IMR-90 (cell line): ENCODE results near the gene MINDY1. TPM values are rescaled to one million over a fixed set of nuclear protein-coding genes. Genes with fewer than 3 reads are reported as not detected.

Source experiments
- ATAC-seq: fragments of 200-7000 bp; cut with Tn5 transposase; 2 replicates; pipeline ENCODE4 v1.9.1; 2020; ENCODE audit warnings: low read depth, mild to moderate bottlenecking, moderate library complexity
- BruUV-seq: library from RNA; stranded (reverse); fragments of 400-500 nt; replicated peaks from 2 replicates; lab custom pipeline; 2021; lab: Mats Ljungman, UMichigan
- CTCF ChIA-PET: fragments of 300-600 bp; formaldehyde crosslinking; extraction: SDS; loops from one replicate; lab custom pipeline; 2021; ENCODE audit warnings: antibody characterized with exemption; lab: Yijun Ruan, JAX
- POLR2A ChIA-PET: fragments of 300-600 bp; sonication (Branson Sonifier 250); formaldehyde crosslinking; loops from one replicate; lab custom pipeline; 2022; ENCODE audit warnings: antibody characterized with exemption; ENCODE audit not compliant: unreplicated experiment; lab: Charles Lee
- DNase-seq: peaks from one replicate; pipeline ENCODE4 v3.0.0; 2013
- H2AFZ ChIP-seq: replicated peaks from 2 replicates; pipeline ENCODE3; 2013; ENCODE audit warnings: low read length, mild to moderate bottlenecking; ENCODE audit not compliant: poor library complexity
- H2AK5ac ChIP-seq: 2 replicates; pipeline ENCODE4 v1.6.1; 2013; ENCODE audit warnings: low read depth, low read length, inconsistent platforms
- H2AK9ac ChIP-seq: replicated peaks from 2 replicates; pipeline ENCODE3; 2013; ENCODE audit warnings: mild to moderate bottlenecking, low read depth, low read length, moderate library complexity; ENCODE audit not compliant: poor library complexity
- H2BK120ac ChIP-seq: 2 replicates; pipeline ENCODE4 v1.6.1; 2013; ENCODE audit warnings: low read depth, low read length, inconsistent platforms
- H2BK15ac ChIP-seq: 3 replicates; pipeline ENCODE4 v1.6.1; 2013; ENCODE audit warnings: low read depth, low read length, inconsistent platforms
- H2BK20ac ChIP-seq: 2 replicates; pipeline ENCODE4 v1.6.1; 2013; ENCODE audit warnings: low read depth, mild to moderate bottlenecking, inconsistent platforms, low read length, moderate library complexity
- H2BK5ac ChIP-seq: 2 replicates; pipeline ENCODE4 v1.6.1; 2013; ENCODE audit warnings: mild to moderate bottlenecking, low read depth, low read length, inconsistent platforms; ENCODE audit not compliant: poor library complexity, severe bottlenecking
- H3K14ac ChIP-seq: replicated peaks from 2 replicates; pipeline ENCODE4 v1.6.1; 2013; ENCODE audit warnings: low read depth, low read length, inconsistent platforms
- H3K18ac ChIP-seq: 2 replicates; pipeline ENCODE4 v1.6.1; 2013; ENCODE audit warnings: low read depth, low read length, control low read depth
- H3K23ac ChIP-seq: 2 replicates; pipeline ENCODE4 v1.6.1; 2013; ENCODE audit warnings: low read depth, low read length, inconsistent platforms
- H3K27ac ChIP-seq: 2 replicates; pipeline ENCODE4 v1.5.1; 2013; ENCODE audit warnings: mild to moderate bottlenecking, control low read depth, low read length; ENCODE audit not compliant: insufficient read depth
- H3K27me3 ChIP-seq: 2 replicates; pipeline ENCODE4 v1.6.1; 2013; ENCODE audit warnings: low read length; ENCODE audit not compliant: control insufficient read depth, insufficient read depth
- H3K36me3 ChIP-seq: 2 replicates; pipeline ENCODE4 v1.6.1; 2013; ENCODE audit warnings: low read length, mixed read lengths; ENCODE audit not compliant: control insufficient read depth, insufficient read depth
- H3K4ac ChIP-seq: 2 replicates; pipeline ENCODE4 v1.6.1; 2013; ENCODE audit warnings: low read depth, low read length, inconsistent platforms
- H3K4me1 ChIP-seq: 2 replicates; pipeline ENCODE4 v1.6.1; 2013; ENCODE audit warnings: low read length, mixed read lengths; ENCODE audit not compliant: control insufficient read depth, insufficient read depth
- H3K4me2 ChIP-seq: 2 replicates; pipeline ENCODE4 v1.6.1; 2013; ENCODE audit warnings: low read depth, mild to moderate bottlenecking, control low read depth, low read length, moderate library complexity
- H3K4me3 ChIP-seq: 2 replicates; pipeline ENCODE4 v1.5.1; 2013; ENCODE audit warnings: low read depth, mild to moderate bottlenecking, control low read depth, low read length, moderate library complexity; ENCODE audit not compliant: insufficient read depth
- H3K56ac ChIP-seq: 2 replicates; pipeline ENCODE4 v1.6.1; 2013; ENCODE audit warnings: low read length, inconsistent platforms; ENCODE audit not compliant: insufficient read depth; ENCODE audit errors: extremely low read depth
- H3K79me1 ChIP-seq, 2 experiments: 2 replicates each; pipeline ENCODE4 v1.6.1; 2013; ENCODE audit warnings: low read length in 2 of 2, inconsistent platforms in 1 of 2, low read depth in 1 of 2
- H3K9ac ChIP-seq: 2 replicates; pipeline ENCODE4 v1.6.1; 2013; ENCODE audit warnings: low read depth, low read length, control low read depth
- H3K9me1 ChIP-seq: 2 replicates; pipeline ENCODE4 v1.6.1; 2013; ENCODE audit warnings: low read length, inconsistent platforms; ENCODE audit not compliant: insufficient read depth
- H3K9me3 ChIP-seq: 2 replicates; pipeline ENCODE4 v1.6.1; 2013; ENCODE audit warnings: low read length; ENCODE audit not compliant: control insufficient read depth, insufficient read depth
- H4K20me1 ChIP-seq: 2 replicates; pipeline ENCODE4 v1.6.1; 2013; ENCODE audit warnings: low read length, inconsistent platforms; ENCODE audit not compliant: insufficient read depth
- H4K5ac ChIP-seq: 2 replicates; pipeline ENCODE4 v1.6.1; 2013; ENCODE audit warnings: mild to moderate bottlenecking, low read depth, low read length, control low read depth
- H4K8ac ChIP-seq, 2 experiments: 2 replicates each; pipeline ENCODE4 v1.6.1; 2013; ENCODE audit warnings: low read depth in 2 of 2, low read length in 2 of 2, control low read depth in 1 of 2, inconsistent platforms in 1 of 2
- H4K91ac ChIP-seq: 2 replicates; pipeline ENCODE4 v1.6.1; 2013; ENCODE audit warnings: low read depth, low read length, inconsistent platforms; ENCODE audit not compliant: insufficient read depth
- MXI1 ChIP-seq: IDR thresholded peaks from 2 replicates; pipeline ENCODE4 v1.6.1; 2012; ENCODE audit warnings: low read depth, mild to moderate bottlenecking, low read length, moderate library complexity, borderline replicate concordance
- RAD21 ChIP-seq: IDR thresholded peaks from 2 replicates; pipeline ENCODE4 v1.6.1; 2012; ENCODE audit warnings: low read length, improper control_type of control experiment
- WGBS, 2 experiments: methylation state at CpG; one replicate each; pipeline versions ENCODE4 v1.1.5 to v1.1.7; 2013; ENCODE audit warnings: missing lambda C conversion rate in 2 of 2; ENCODE audit not compliant: insufficient read length in 1 of 2; ENCODE audit errors: extremely low coverage in 2 of 2; 5-methylcytosine and 5-hydroxymethylcytosine counted together
- dilution Hi-C: fragments of 300-500 bp; cut with HindIII; formaldehyde crosslinking; loops from one replicate; pipeline ENCODE4 v1.14.3; 2018; ENCODE audit warnings: low sequenced_read_pairs; ENCODE audit not compliant: unreplicated experiment
- in situ Hi-C: fragments of 300-500 bp; cut with MboI; formaldehyde crosslinking; loops from 3 replicates; pipeline ENCODE4 v1.14.3; 2019; ENCODE audit warnings: low sequenced_read_pairs, inconsistent platforms, mixed read lengths
- intact Hi-C: fragments of 100-400 bp; cut with micrococcal nuclease; formaldehyde crosslinking; loops from 2 replicates; pipeline ENCODE4 v1.10.0; 2022
- polyA plus RNA-seq, 3 experiments: library from polyadenylated mRNA; depleted of rRNA; stranded (reverse); fragments of >200 nt; gene quantifications; 2 replicates each; pipeline ENCODE4 v1.2.3, GENCODE V29; 2012; ENCODE audit warnings: low replicate concordance in 1 of 3
- total RNA-seq: library from RNA; depleted of rRNA; stranded (reverse); fragments of >200 nt; gene quantifications from 2 replicates; pipeline ENCODE4 v1.2.3, GENCODE V29; 2012

MINDY1 gene
- total and polyA plus RNA-seq, 2 of the 4 experiments (the other 2 are of a cell fraction), result 6.6 to 7.3 TPM

DNA sequence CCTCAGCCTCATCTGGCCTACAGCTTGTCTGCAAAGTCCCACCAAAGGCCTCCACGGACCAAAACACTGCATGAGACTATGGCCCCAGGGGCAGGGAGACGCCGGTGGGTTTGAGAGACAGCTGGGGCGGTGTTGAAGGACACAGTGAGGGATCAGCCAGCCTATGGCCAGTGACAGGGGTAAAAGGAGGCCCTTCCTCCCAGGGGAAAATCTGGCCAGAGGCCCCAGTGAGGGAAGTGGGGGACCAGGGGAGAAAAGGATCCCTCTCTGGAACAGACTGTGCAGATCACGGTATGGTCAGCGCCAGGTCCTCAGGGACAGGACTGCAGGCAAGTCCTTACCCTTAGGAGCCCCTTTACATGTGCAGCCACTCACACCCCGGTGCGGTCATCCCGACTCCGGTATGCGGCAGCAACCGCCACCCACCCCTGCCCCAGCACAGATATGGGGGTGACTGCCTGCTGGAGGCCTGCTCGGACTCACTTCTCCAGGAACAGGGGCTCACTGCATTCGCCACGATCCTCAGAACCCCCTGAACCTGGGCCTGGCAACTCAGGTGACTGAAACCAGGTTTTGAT, 33.4 kb downstream of the MINDY1 start:
- Histone ChIP-seq H4K91ac (peak overlapping the region; percentile 81), H3K36me3 (peaks cover 6% of the 10 kb centered on the region), H2AK9ac (peak overlapping the region; percentile 98), H3K79me1 (peaks cover 8 to 56% of the 10 kb centered on the region in 2 experiments; a peak in 2 of 4 replicates), H3K9me1 (peaks cover 36% of the 10 kb centered on the region), H3K14ac (peak overlapping the region; percentile 82), H3K27me3 (no peaks in the 10 kb centered on the region), H4K8ac (peak overlapping the region; percentile 80 to 81; a peak in 2 of 4 replicates), H3K23ac (peak overlapping the region; percentile 97), H3K56ac (peak overlapping the region; percentile 54), H3K4me1 (peaks cover 36% of the 10 kb centered on the region), H2BK5ac (peak overlapping the region; percentile 74), H2BK20ac (no peak overlapping the region), H3K9me3 (no peaks in the 10 kb centered on the region), H2AFZ (peak overlapping the region; percentile 89), H3K4ac (peak overlapping the region; percentile 93), H4K20me1 (peaks cover 53% of the 10 kb centered on the region), H3K4me3 (peak overlapping the region; percentile 64), H2BK15ac (no peak overlapping the region), H4K5ac (peak overlapping the region; percentile 56), H2BK120ac (peak overlapping the region; percentile 47; the same call in 1 of the 2 replicates), H3K4me2 (peak overlapping the region; percentile 96), H3K9ac (peak overlapping the region; percentile 94), H3K27ac (peak overlapping the region; percentile 86), H3K18ac (peak overlapping the region; percentile 16; the same call in 1 of the 2 replicates), H2AK5ac (peak overlapping the region; percentile 94)
- BruUV-seq, result no TSS peak
- 0% methylated on average over 4 of the region's 15 CpGs; no CpG with 5 or more reads in 1 of the 2 experiments for WGBS, 2 experiments
- in situ Hi-C loops (loop anchor here (10.0 kb wide), 1 partner anchor 61 kb away; the partner anchor contains the start of gene BNIPL), intact Hi-C loops (no loop called here), dilution Hi-C loops (no loop called here)
- ATAC-seq, result peak; percentile 8; the same call in 1 of the 2 replicates
- no peak for DNase-seq
- POLR2A ChIA-PET, result interaction anchor here (0.6 kb wide), 1 partner anchor 243 kb away, joined by 4 read pairs; no protein-coding TSS in a partner anchor
- TF ChIP-seq RAD21, result no peak
- peak; percentile 21; the same call in 1 of the 2 replicates for TF ChIP-seq MXI1
- CTCF ChIA-PET, result no interaction called here
